ENCODE results near the gene AP5M1. TPM values are rescaled to one million over a fixed set of nuclear protein-coding genes. Genes with fewer than 3 reads are reported as not detected.

AP5M1 gene
- 18.0 and 19.8 TPM in 2 replicates for total RNA-seq

GRCh38 chr14:57268161-57269069 lies at the start of gene AP5M1, which contains the start of gene EXOC5:
Gene AP5M1 (plus strand): TSS chr14:57268971. CDS start chr14:57269315, 344 bp downstream.
Gene EXOC5 (minus strand): TSS chr14:57268905. CDS start chr14:57268648, 257 bp downstream.

Other genes starting within 250 kb of the AP5M1 start
- gene EXOC5, start 66 bp upstream of the AP5M1 start, total RNA-seq: 28.6 and 36.9 TPM in 2 replicates
- 9.6 and 10.2 TPM in 2 replicates for gene NAA30, start 121.6 kb downstream of the AP5M1 start, total RNA-seq
- not detected in 2 replicates for gene CCDC198, start 224.9 kb downstream of the AP5M1 start, total RNA-seq

Measured in hair follicular keratinocyte (primary cell).